IMR-90 (cell line): ENCODE measurements around the gene FRAS1. TPM values are rescaled to one million over a fixed set of nuclear protein-coding genes. Genes with fewer than 3 reads are reported as not detected.

ENCODE experiments used
- ATAC-seq: fragments of 200-7000 bp; cut with Tn5 transposase; 2 replicates; pipeline ENCODE4 v1.9.1; 2020; ENCODE audit warnings: low read depth, mild to moderate bottlenecking, moderate library complexity
- BruUV-seq: library from RNA; stranded (reverse); fragments of 400-500 nt; replicated peaks from 2 replicates; lab custom pipeline; 2021; lab: Mats Ljungman, UMichigan
- CTCF ChIA-PET: fragments of 300-600 bp; formaldehyde crosslinking; extraction: SDS; loops from one replicate; lab custom pipeline; 2021; ENCODE audit warnings: antibody characterized with exemption; lab: Yijun Ruan, JAX
- POLR2A ChIA-PET: fragments of 300-600 bp; sonication (Branson Sonifier 250); formaldehyde crosslinking; loops from one replicate; lab custom pipeline; 2022; ENCODE audit warnings: antibody characterized with exemption; ENCODE audit not compliant: unreplicated experiment; lab: Charles Lee
- DNase-seq: peaks from one replicate; pipeline ENCODE4 v3.0.0; 2013
- H2AFZ ChIP-seq: replicated peaks from 2 replicates; pipeline ENCODE3; 2013; ENCODE audit warnings: low read length, mild to moderate bottlenecking; ENCODE audit not compliant: poor library complexity
- H2AK5ac ChIP-seq: 2 replicates; pipeline ENCODE4 v1.6.1; 2013; ENCODE audit warnings: low read depth, low read length, inconsistent platforms
- H2AK9ac ChIP-seq: replicated peaks from 2 replicates; pipeline ENCODE3; 2013; ENCODE audit warnings: mild to moderate bottlenecking, low read depth, low read length, moderate library complexity; ENCODE audit not compliant: poor library complexity
- H2BK120ac ChIP-seq: 2 replicates; pipeline ENCODE4 v1.6.1; 2013; ENCODE audit warnings: low read depth, low read length, inconsistent platforms
- H2BK15ac ChIP-seq: 3 replicates; pipeline ENCODE4 v1.6.1; 2013; ENCODE audit warnings: low read depth, low read length, inconsistent platforms
- H2BK20ac ChIP-seq: 2 replicates; pipeline ENCODE4 v1.6.1; 2013; ENCODE audit warnings: low read depth, mild to moderate bottlenecking, inconsistent platforms, low read length, moderate library complexity
- H2BK5ac ChIP-seq: 2 replicates; pipeline ENCODE4 v1.6.1; 2013; ENCODE audit warnings: mild to moderate bottlenecking, low read depth, low read length, inconsistent platforms; ENCODE audit not compliant: poor library complexity, severe bottlenecking
- H3K14ac ChIP-seq: replicated peaks from 2 replicates; pipeline ENCODE4 v1.6.1; 2013; ENCODE audit warnings: low read depth, low read length, inconsistent platforms
- H3K18ac ChIP-seq: 2 replicates; pipeline ENCODE4 v1.6.1; 2013; ENCODE audit warnings: low read depth, low read length, control low read depth
- H3K23ac ChIP-seq: 2 replicates; pipeline ENCODE4 v1.6.1; 2013; ENCODE audit warnings: low read depth, low read length, inconsistent platforms
- H3K27ac ChIP-seq: 2 replicates; pipeline ENCODE4 v1.5.1; 2013; ENCODE audit warnings: mild to moderate bottlenecking, control low read depth, low read length; ENCODE audit not compliant: insufficient read depth
- H3K27me3 ChIP-seq: 2 replicates; pipeline ENCODE4 v1.6.1; 2013; ENCODE audit warnings: low read length; ENCODE audit not compliant: control insufficient read depth, insufficient read depth
- H3K36me3 ChIP-seq: 2 replicates; pipeline ENCODE4 v1.6.1; 2013; ENCODE audit warnings: low read length, mixed read lengths; ENCODE audit not compliant: control insufficient read depth, insufficient read depth
- H3K4ac ChIP-seq: 2 replicates; pipeline ENCODE4 v1.6.1; 2013; ENCODE audit warnings: low read depth, low read length, inconsistent platforms
- H3K4me1 ChIP-seq: 2 replicates; pipeline ENCODE4 v1.6.1; 2013; ENCODE audit warnings: low read length, mixed read lengths; ENCODE audit not compliant: control insufficient read depth, insufficient read depth
- H3K4me2 ChIP-seq: 2 replicates; pipeline ENCODE4 v1.6.1; 2013; ENCODE audit warnings: low read depth, mild to moderate bottlenecking, control low read depth, low read length, moderate library complexity
- H3K4me3 ChIP-seq: 2 replicates; pipeline ENCODE4 v1.5.1; 2013; ENCODE audit warnings: low read depth, mild to moderate bottlenecking, control low read depth, low read length, moderate library complexity; ENCODE audit not compliant: insufficient read depth
- H3K56ac ChIP-seq: 2 replicates; pipeline ENCODE4 v1.6.1; 2013; ENCODE audit warnings: low read length, inconsistent platforms; ENCODE audit not compliant: insufficient read depth; ENCODE audit errors: extremely low read depth
- H3K79me1 ChIP-seq, 2 experiments: 2 replicates each; pipeline ENCODE4 v1.6.1; 2013; ENCODE audit warnings: low read length in 2 of 2, inconsistent platforms in 1 of 2, low read depth in 1 of 2
- H3K9ac ChIP-seq: 2 replicates; pipeline ENCODE4 v1.6.1; 2013; ENCODE audit warnings: low read depth, low read length, control low read depth
- H3K9me1 ChIP-seq: 2 replicates; pipeline ENCODE4 v1.6.1; 2013; ENCODE audit warnings: low read length, inconsistent platforms; ENCODE audit not compliant: insufficient read depth
- H3K9me3 ChIP-seq: 2 replicates; pipeline ENCODE4 v1.6.1; 2013; ENCODE audit warnings: low read length; ENCODE audit not compliant: control insufficient read depth, insufficient read depth
- H4K20me1 ChIP-seq: 2 replicates; pipeline ENCODE4 v1.6.1; 2013; ENCODE audit warnings: low read length, inconsistent platforms; ENCODE audit not compliant: insufficient read depth
- H4K5ac ChIP-seq: 2 replicates; pipeline ENCODE4 v1.6.1; 2013; ENCODE audit warnings: mild to moderate bottlenecking, low read depth, low read length, control low read depth
- H4K8ac ChIP-seq, 2 experiments: 2 replicates each; pipeline ENCODE4 v1.6.1; 2013; ENCODE audit warnings: low read depth in 2 of 2, low read length in 2 of 2, control low read depth in 1 of 2, inconsistent platforms in 1 of 2
- H4K91ac ChIP-seq: 2 replicates; pipeline ENCODE4 v1.6.1; 2013; ENCODE audit warnings: low read depth, low read length, inconsistent platforms; ENCODE audit not compliant: insufficient read depth
- CEBPB ChIP-seq: IDR thresholded peaks from 2 replicates; pipeline ENCODE4 v1.6.1; 2012; ENCODE audit warnings: low read depth, low read length, improper control_type of control experiment
- CHD1 ChIP-seq: IDR thresholded peaks from 2 replicates; pipeline ENCODE4 v1.6.1; 2012; ENCODE audit warnings: low read depth, low read length, improper control_type of control experiment
- CTCF ChIP-seq: conservative IDR thresholded peaks from 2 replicates; pipeline ENCODE4 v1.5.1; 2012; ENCODE audit warnings: mild to moderate bottlenecking, low read depth, low read length, improper control_type of control experiment
- MAFK ChIP-seq: IDR thresholded peaks from 2 replicates; pipeline ENCODE4 v1.6.1; 2012; ENCODE audit warnings: low read depth, low read length, improper control_type of control experiment
- MAZ ChIP-seq: IDR thresholded peaks from 2 replicates; pipeline ENCODE4 v1.6.1; 2012; ENCODE audit warnings: low read depth, mild to moderate bottlenecking, low read length, improper control_type of control experiment, moderate library complexity, borderline replicate concordance
- NFE2L2 ChIP-seq: fragments of 150-350 bp; IDR thresholded peaks from 2 replicates; pipeline ENCODE4 v1.6.1; 2016; ENCODE audit warnings: low read depth, mild to moderate bottlenecking, low read length
- POLR2A ChIP-seq: IDR thresholded peaks from 2 replicates; pipeline ENCODE4 v1.6.1; 2012; ENCODE audit warnings: mild to moderate bottlenecking, low read depth, low read length
- RCOR1 ChIP-seq: IDR thresholded peaks from 2 replicates; pipeline ENCODE4 v1.6.1; 2012; ENCODE audit warnings: mild to moderate bottlenecking, low read length, improper control_type of control experiment; ENCODE audit not compliant: insufficient replicate concordance
- dilution Hi-C: fragments of 300-500 bp; cut with HindIII; formaldehyde crosslinking; loops from one replicate; pipeline ENCODE4 v1.14.3; 2018; ENCODE audit warnings: low sequenced_read_pairs; ENCODE audit not compliant: unreplicated experiment
- in situ Hi-C: fragments of 300-500 bp; cut with MboI; formaldehyde crosslinking; loops from 3 replicates; pipeline ENCODE4 v1.14.3; 2019; ENCODE audit warnings: low sequenced_read_pairs, inconsistent platforms, mixed read lengths
- intact Hi-C: fragments of 100-400 bp; cut with micrococcal nuclease; formaldehyde crosslinking; loops from 2 replicates; pipeline ENCODE4 v1.10.0; 2022
- polyA plus RNA-seq, 3 experiments: library from polyadenylated mRNA; depleted of rRNA; stranded (reverse); fragments of >200 nt; gene quantifications; 2 replicates each; pipeline ENCODE4 v1.2.3, GENCODE V29; 2012; ENCODE audit warnings: low replicate concordance in 1 of 3
- total RNA-seq: library from RNA; depleted of rRNA; stranded (reverse); fragments of >200 nt; gene quantifications from 2 replicates; pipeline ENCODE4 v1.2.3, GENCODE V29; 2012

The FRAS1 gene
- total and polyA plus RNA-seq, 2 of the 4 experiments (the other 2 are of a cell fraction) = under 0.01 to 0.03 TPM

GRCh38 chr4:78033861-78034260, 23.3 kb upstream of the FRAS1 start:
- H3K9ac ChIP-seq = no peak overlapping the region
- no peak overlapping the region for H2BK120ac ChIP-seq
- no peak overlapping the region for H2BK5ac ChIP-seq
- no peaks in the 10 kb centered on the region for H3K9me3 ChIP-seq
- no peaks in the 10 kb centered on the region for H4K20me1 ChIP-seq
- H3K18ac ChIP-seq = no peak overlapping the region
- no peaks in the 10 kb centered on the region for H3K4me1 ChIP-seq
- H3K36me3 ChIP-seq = no peaks in the 10 kb centered on the region
- H3K4ac ChIP-seq = no peak overlapping the region
- POLR2A ChIA-PET = no interaction called here
- H2AFZ ChIP-seq = no peak overlapping the region
- H3K27ac ChIP-seq = no peak overlapping the region
- dilution Hi-C loops (no loop called here), intact Hi-C loops (no loop called here), in situ Hi-C loops (no loop called here)
- TF ChIP-seq MAFK = no peak
- no peak for TF ChIP-seq CHD1
- TF ChIP-seq RCOR1 = no peak
- no peak for TF ChIP-seq CEBPB
- no peak for TF ChIP-seq NFE2L2
- no peak for TF ChIP-seq MAZ
- no peak for TF ChIP-seq POLR2A
- no peak for TF ChIP-seq CTCF
- no peak overlapping the region for H3K14ac ChIP-seq
- ATAC-seq = no peak
- no peak overlapping the region for H4K8ac ChIP-seq
- CTCF ChIA-PET = no interaction called here
- H3K4me2 ChIP-seq = no peak overlapping the region
- no peak overlapping the region for H3K23ac ChIP-seq
- no peak overlapping the region for H2BK15ac ChIP-seq
- no peaks in the 10 kb centered on the region; the same call in 1 of the 2 replicates for H3K27me3 ChIP-seq
- no TSS peak for BruUV-seq
- no peak for DNase-seq
- H4K5ac ChIP-seq = no peak overlapping the region
- no peak overlapping the region for H2AK9ac ChIP-seq
- H3K79me1 ChIP-seq = no peaks in the 10 kb centered on the region
- no peak overlapping the region for H2BK20ac ChIP-seq
- H3K9me1 ChIP-seq = no peaks in the 10 kb centered on the region
- no peak overlapping the region for H3K4me3 ChIP-seq
- H2AK5ac ChIP-seq = no peak overlapping the region
- no peak overlapping the region for H3K56ac ChIP-seq
- H4K91ac ChIP-seq = no peak overlapping the region
